SK-N-SH (cell line): ENCODE results near the gene LRP6. TPM values are rescaled to one million over a fixed set of nuclear protein-coding genes. Genes with fewer than 3 reads are reported as not detected.

ENCODE experiments used
- CTCF ChIA-PET: fragments of 300-600, 350-600 bp; formaldehyde crosslinking; extraction: SDS; loops from one replicate; lab custom pipeline; 2021; lab: Yijun Ruan, JAX
- POLR2A ChIA-PET: fragments of 350-600 bp; sonication (Branson Sonifier 250); formaldehyde crosslinking; extraction: SDS; loops from one replicate; lab custom pipeline; 2020; ENCODE audit warnings: antibody characterized with exemption, inconsistent platforms; lab: Yijun Ruan, JAX
- DNase-seq: peaks from one replicate; pipeline ENCODE4 v3.0.0; 2012
- H2AFZ ChIP-seq: fragments of 200-600 bp; sonication (generic); 2 replicates; pipeline ENCODE4 v1.8.1; 2016; ENCODE audit warnings: antibody characterized with exemption, mild to moderate bottlenecking, low read depth
- H3F3A ChIP-seq: fragments of 200-600 bp; sonication (generic); replicated peaks from 2 replicates; pipeline ENCODE3; 2016; ENCODE audit warnings: antibody characterized with exemption, mild to moderate bottlenecking; ENCODE audit not compliant: insufficient read depth
- H3K27ac ChIP-seq, 2 experiments: fragments of 200-500 bp in 1 of 2; fragments of 200-600 bp in 1 of 2; sonication (Bioruptor generic) in 1 of 2; sonication (generic), shearing (Covaris generic) in 1 of 2; 2 replicates each; pipeline versions ENCODE4 v1.5.1 to v1.6.1; 2014 to 2016; ENCODE audit warnings: low read depth in 2 of 2, inconsistent platforms in 1 of 2, low read length in 1 of 2, mild to moderate bottlenecking in 1 of 2, mixed read lengths in 1 of 2
- H3K27me3 ChIP-seq: fragments of 200-600 bp; sonication (generic), shearing (Covaris generic); 2 replicates; pipeline ENCODE4 v1.6.1; 2016; ENCODE audit warnings: mixed run types; ENCODE audit not compliant: insufficient read depth
- H3K36me3 ChIP-seq, 2 experiments: fragments of 200-500 bp in 1 of 2; fragments of 200-600 bp in 1 of 2; sonication (Bioruptor generic) in 1 of 2; sonication (generic) in 1 of 2; replicated peaks in 1 of 2; 2 replicates each; pipeline versions ENCODE3 to v1.5.1; 2014 to 2016; ENCODE audit warnings: low read length in 1 of 2, mild to moderate bottlenecking in 1 of 2; ENCODE audit not compliant: insufficient read depth in 2 of 2, control insufficient read depth in 1 of 2
- H3K4me1 ChIP-seq, 2 experiments: fragments of 200-500 bp in 1 of 2; fragments of 200-600 bp in 1 of 2; sonication (Bioruptor generic) in 1 of 2; sonication (generic), shearing (Covaris generic) in 1 of 2; 2 replicates each; pipeline versions ENCODE4 v1.5.1 to v1.6.1; 2014 to 2016; ENCODE audit warnings: low read depth in 1 of 2, low read length in 1 of 2, mixed run types in 1 of 2; ENCODE audit not compliant: insufficient read depth in 2 of 2, control insufficient read depth in 1 of 2
- H3K4me2 ChIP-seq: fragments of 200-600 bp; sonication (generic), shearing (Covaris generic); 2 replicates; pipeline ENCODE4 v1.6.1; 2017; ENCODE audit warnings: mixed run types
- H3K4me3 ChIP-seq, 2 experiments: fragments of 200-500 bp in 1 of 2; fragments of 200-600 bp in 1 of 2; sonication (Bioruptor generic) in 1 of 2; sonication (generic), shearing (Covaris generic) in 1 of 2; 2 replicates each; pipeline versions ENCODE4 v1.5.1 to v1.8.1; 2014 to 2016; ENCODE audit warnings: low read depth in 2 of 2, inconsistent platforms in 1 of 2, low read length in 1 of 2, mild to moderate bottlenecking in 1 of 2, mixed read lengths in 1 of 2, moderate library complexity in 1 of 2
- H3K79me2 ChIP-seq: fragments of 200-600 bp; sonication (generic); 2 replicates; pipeline ENCODE4 v1.8.1; 2017; ENCODE audit warnings: mild to moderate bottlenecking; ENCODE audit not compliant: insufficient read depth
- H3K9ac ChIP-seq: fragments of 200-600 bp; sonication (generic); 2 replicates; pipeline ENCODE4 v1.6.1; 2017; ENCODE audit warnings: mixed run types
- H3K9me2 ChIP-seq: fragments of 200-600 bp; sonication (generic); 2 replicates; pipeline ENCODE4 v1.6.1; 2017; ENCODE audit warnings: mixed run types
- H3K9me3 ChIP-seq: fragments of 200-600 bp; sonication (generic); 2 replicates; pipeline ENCODE4 v1.6.1; 2017; ENCODE audit warnings: mixed run types, mild to moderate bottlenecking, moderate library complexity
- H4K20me1 ChIP-seq: fragments of 200-600 bp; sonication (generic); 2 replicates; pipeline ENCODE4 v1.6.1; 2017; ENCODE audit warnings: mild to moderate bottlenecking, mixed run types; ENCODE audit not compliant: insufficient read depth
- ELF1 ChIP-seq: IDR thresholded peaks from 2 replicates; pipeline ENCODE4 v1.4.0; 2012
- EP300 ChIP-seq, 2 experiments: IDR thresholded peaks; 2 replicates each; pipeline versions ENCODE4 v1.4.0 to v1.6.1; 2012; ENCODE audit warnings: borderline replicate concordance in 1 of 2, low read depth in 1 of 2, low read length in 1 of 2
- FOSL2 ChIP-seq: IDR thresholded peaks from 2 replicates; pipeline ENCODE4 v1.4.0; 2012; ENCODE audit warnings: low read depth, mild to moderate bottlenecking, moderate library complexity, borderline replicate concordance
- GABPA ChIP-seq: IDR thresholded peaks from 2 replicates; pipeline ENCODE4 v1.4.0; 2012; ENCODE audit warnings: low read depth, mild to moderate bottlenecking
- GATA2 ChIP-seq: sonication (generic); formaldehyde crosslinking; IDR thresholded peaks from 2 replicates; pipeline ENCODE4 v1.5.0; 2020; ENCODE audit warnings: mild to moderate bottlenecking, missing genetic modification reagents
- JUND ChIP-seq: IDR thresholded peaks from 2 replicates; pipeline ENCODE4 v1.4.0; 2012
- MAX ChIP-seq: IDR thresholded peaks from 2 replicates; pipeline ENCODE4 v1.4.0; 2012; ENCODE audit warnings: low read depth
- MEF2A ChIP-seq: IDR thresholded peaks from 2 replicates; pipeline ENCODE4 v1.4.0; 2012; ENCODE audit warnings: low read depth, borderline replicate concordance
- MXI1 ChIP-seq: IDR thresholded peaks from 2 replicates; pipeline ENCODE4 v1.6.1; 2012; ENCODE audit warnings: mild to moderate bottlenecking, low read depth, low read length, improper control_type of control experiment
- NFIC ChIP-seq: IDR thresholded peaks from 2 replicates; pipeline ENCODE4 v1.4.0; 2012; ENCODE audit warnings: borderline replicate concordance
- PBX3 ChIP-seq: IDR thresholded peaks from 2 replicates; pipeline ENCODE4; 2012
- POLR2AphosphoS5 ChIP-seq: IDR thresholded peaks from 2 replicates; pipeline ENCODE4 v1.6.1; 2012; ENCODE audit warnings: low read depth, low read length
- RCOR1 ChIP-seq: fragments of 150-350 bp; IDR thresholded peaks from 2 replicates; pipeline ENCODE4 v1.6.1; 2017; ENCODE audit warnings: antibody characterized with exemption, low read length
- RFX5 ChIP-seq: IDR thresholded peaks from 2 replicates; pipeline ENCODE4 v1.6.1; 2012; ENCODE audit warnings: mild to moderate bottlenecking, improper control_type of control experiment, low read length
- RXRA ChIP-seq: IDR thresholded peaks from 2 replicates; pipeline ENCODE4 v1.4.0; 2012; ENCODE audit warnings: low read depth, mild to moderate bottlenecking, borderline replicate concordance
- SIN3A ChIP-seq: IDR thresholded peaks from 2 replicates; pipeline ENCODE4 v1.6.1; 2012; ENCODE audit warnings: low read depth, mild to moderate bottlenecking, low read length, moderate library complexity, borderline replicate concordance
- SMC3 ChIP-seq: IDR thresholded peaks from 2 replicates; pipeline ENCODE4 v1.6.1; 2012; ENCODE audit warnings: low read depth, low read length, improper control_type of control experiment
- TAF1 ChIP-seq: IDR thresholded peaks from 2 replicates; pipeline ENCODE4 v1.6.1; 2012; ENCODE audit warnings: low read depth, mild to moderate bottlenecking, low read length, moderate library complexity, borderline replicate concordance
- TCF12 ChIP-seq: IDR thresholded peaks from 2 replicates; pipeline ENCODE4 v1.4.0; 2012
- USF2 ChIP-seq: fragments of 150-350 bp; IDR thresholded peaks from 2 replicates; pipeline ENCODE4 v1.6.1; 2017; ENCODE audit warnings: antibody characterized with exemption, low read length, low read depth, borderline replicate concordance
- YY1 ChIP-seq: IDR thresholded peaks from 2 replicates; pipeline ENCODE4 v1.4.0; 2012; ENCODE audit warnings: low read depth, mild to moderate bottlenecking
- ZBTB33 ChIP-seq: IDR thresholded peaks from 2 replicates; pipeline ENCODE4 v1.4.0; 2012; ENCODE audit warnings: low read depth, borderline replicate concordance
- whole genome bisulfite sequencing: methylation state at CpG from one replicate; pipeline ENCODE4 v1.1.6; 2017; ENCODE audit warnings: low lambda C conversion rate; 5-methylcytosine and 5-hydroxymethylcytosine counted together
- polyA plus RNA-seq, 3 experiments: library from polyadenylated mRNA; depleted of rRNA; stranded (reverse); fragments of >200 nt; gene quantifications; 2 replicates each; pipeline ENCODE4 v1.2.3, GENCODE V29; 2012

The LRP6 gene
- polyA plus RNA-seq, 1 of the 3 experiments (the other 2 are of a cell fraction): 13.7 TPM

- no peak for DNase-seq
- peaks cover 22% of the 10 kb centered on the region for H3F3A ChIP-seq
- CTCF ChIA-PET: interaction anchor here (1.1 kb wide), 1 partner anchor 13 kb away, joined by 3 read pairs; no protein-coding TSS in a partner anchor
- H3K4me1 ChIP-seq: peaks cover 7 to 51% of the 10 kb centered on the region in 2 experiments
- H3K27me3 ChIP-seq: no peaks in the 10 kb centered on the region
- TF ChIP-seq JUND (peak; percentile 30; the same call in 1 of the 2 replicates), EP300 (IDR thresholded peaks at IDR 0.05; ENCODE audit: borderline replicate concordance in 1 of 2, low read depth in 1 of 2, low read length in 1 of 2) (peak in 1 of 2 experiments; percentile 60; a peak in 1 of 4 replicates), RXRA (peak; percentile 37; the same call in 1 of the 2 replicates), SIN3A (no peak), NFIC (peak; percentile 53; the same call in 1 of the 2 replicates), MXI1 (no peak), POLR2AphosphoS5 (peak; percentile 45; the same call in 1 of the 2 replicates), GABPA (peak; percentile 26; the same call in 1 of the 2 replicates), TCF12 (peak; percentile 88), RCOR1 (no peak), PBX3 (peak; percentile 90), FOSL2 (peak; percentile 23; the same call in 1 of the 2 replicates), USF2 (no peak), ELF1 (peak; percentile 19; the same call in 1 of the 2 replicates)
- H3K9me2 ChIP-seq: no peaks in the 10 kb centered on the region
- peak overlapping the region; percentile 35; the same call in 1 of the 2 replicates for H2AFZ ChIP-seq
- H3K27ac ChIP-seq: peak overlapping the region; percentile 71 to 74
- WGBS: 30% methylated on average over 3 of the region's 3 CpGs
- H3K9me3 ChIP-seq: no peaks in the 10 kb centered on the region
- H3K79me2 ChIP-seq: peaks cover 85% of the 10 kb centered on the region
- peak overlapping the region; percentile 42; the same call in 1 of the 2 replicates for H3K4me2 ChIP-seq
- no peaks in the 10 kb centered on the region; the same call in 1 of the 2 replicates for H4K20me1 ChIP-seq
- peaks cover 0 to 2% of the 10 kb centered on the region in 2 experiments for H3K36me3 ChIP-seq
- H3K9ac ChIP-seq: 0 out of 2 replicates have a peak overlapping the region, but pooled peaks have one; percentile 5
- POLR2A ChIA-PET: no interaction called here
- no peak overlapping the region; a peak in 1 of 4 replicates for H3K4me3 ChIP-seq
Observed at GRCh38 chr12:12214635-12215131, 52.2 kb downstream of the LRP6 start.

- no peaks in the 10 kb centered on the region for H3K9me3 ChIP-seq
- H2AFZ ChIP-seq: no peak overlapping the region
- H3K4me2 ChIP-seq: peak overlapping the region; percentile 42; the same call in 1 of the 2 replicates
- no peaks in the 10 kb centered on the region for H3K27me3 ChIP-seq
- H4K20me1 ChIP-seq: no peaks in the 10 kb centered on the region; the same call in 1 of the 2 replicates
- H3K27ac ChIP-seq: peak overlapping the region; percentile 71 to 74; a peak in 3 of 4 replicates
- H3K79me2 ChIP-seq: peaks cover 82% of the 10 kb centered on the region
- H3K9ac ChIP-seq: 0 out of 2 replicates have a peak overlapping the region, but pooled peaks have one; percentile 5
- no peaks in the 10 kb centered on the region for H3K9me2 ChIP-seq
- no peak for DNase-seq
- H3K4me1 ChIP-seq: peaks cover 7 to 52% of the 10 kb centered on the region in 2 experiments
- ChIA-PET CTCF (interaction anchor here (1.1 kb wide), 1 partner anchor 12 kb away, joined by 3 read pairs; no protein-coding TSS in a partner anchor), POLR2A (no interaction called here)
- peaks cover 0 to 2% of the 10 kb centered on the region in 2 experiments for H3K36me3 ChIP-seq
- no peak overlapping the region; a peak in 1 of 4 replicates for H3K4me3 ChIP-seq
- H3F3A ChIP-seq: peaks cover 22% of the 10 kb centered on the region
- TF ChIP-seq MEF2A (no peak), PBX3 (no peak), GABPA (no peak), YY1 (no peak), RXRA (no peak), TAF1 (no peak), ZBTB33 (no peak), ELF1 (no peak), RFX5 (no peak), FOSL2 (no peak), SMC3 (no peak), GATA2 (CRISPR knock-in tag) (no peak), RCOR1 (no peak), MAX (no peak), NFIC (no peak), EP300 (IDR thresholded peaks at IDR 0.05; ENCODE audit: borderline replicate concordance in 1 of 2, low read depth in 1 of 2, low read length in 1 of 2) (no peak)
Observed at GRCh38 chr12:12214201-12214600, 52.6 kb downstream of the LRP6 start.
